NCI-H2196 (cell line): Measurements from ENCODE around the gene SLC5A8.
"Not testable (repeated sequence)": the region's sequence is repeated elsewhere in the genome, so short reads cannot be mapped to it uniquely, and the experiment has no call there.

Experiments
- DNase-seq: peaks from one replicate; lab custom pipeline; 2025; ENCODE audit not compliant: unreplicated experiment; lab: John Stamatoyannopoulos, UW

SLC5A8 gene

DNA sequence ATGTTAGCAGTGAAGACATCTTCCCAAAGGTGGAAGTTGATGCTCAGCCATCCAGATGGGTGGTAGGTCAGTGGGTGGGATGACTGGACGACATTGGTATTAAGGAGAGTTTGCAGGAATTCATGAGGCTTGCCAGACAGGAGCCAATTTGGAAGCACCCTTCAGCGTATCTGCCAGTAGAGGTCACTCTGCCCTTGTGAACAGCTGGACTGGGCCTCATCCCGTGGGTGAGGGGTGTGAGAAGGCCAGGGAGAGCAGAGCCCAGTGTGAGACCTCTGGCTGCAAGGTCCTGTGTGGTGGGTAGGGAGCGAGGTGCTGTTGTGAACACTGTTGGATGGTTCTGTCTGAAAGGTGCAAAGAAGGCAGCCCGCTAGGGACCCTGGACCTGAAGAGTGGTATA is 37.7 kb downstream of the SLC5A8 start:
- DNase-seq = no peak

- no peak for DNase-seq
Measured at GRCh38 chr12:101168001-101168400, 42.0 kb downstream of the SLC5A8 start.

DNA sequence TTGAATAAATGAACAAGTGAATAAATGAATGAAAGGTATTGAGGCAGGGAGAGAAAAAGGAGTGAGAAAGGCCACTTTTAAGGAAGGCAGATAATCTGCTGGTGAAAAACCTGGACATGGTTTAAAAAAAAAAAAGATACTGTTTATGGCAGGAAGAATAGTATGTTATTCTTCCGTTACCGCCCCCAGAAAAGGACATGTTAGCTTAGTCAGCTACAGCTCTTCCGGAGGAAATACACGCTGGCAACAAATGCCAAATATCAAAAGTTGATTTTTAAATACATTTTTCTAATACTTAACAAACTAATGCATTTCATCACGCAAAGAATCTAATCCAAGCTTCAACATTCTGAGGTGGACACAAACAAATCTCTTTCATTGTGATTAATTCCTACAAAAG is 43.2 kb downstream of the SLC5A8 start:
- no peak for DNase-seq

GRCh38 chr12:101165319-101165718 is 44.7 kb downstream of the SLC5A8 start:
- DNase-seq = no peak

- DNase-seq = not testable (repeated sequence)
Measured at GRCh38 chr12:101145777-101146431, 64.1 kb downstream of the SLC5A8 start.

- no peak for DNase-seq
Measured at GRCh38 chr12:101127521-101128219, 82.4 kb downstream of the SLC5A8 start.

- no peak for DNase-seq
Measured at GRCh38 chr12:101117842-101118241, 92.2 kb downstream of the SLC5A8 start.

DNA sequence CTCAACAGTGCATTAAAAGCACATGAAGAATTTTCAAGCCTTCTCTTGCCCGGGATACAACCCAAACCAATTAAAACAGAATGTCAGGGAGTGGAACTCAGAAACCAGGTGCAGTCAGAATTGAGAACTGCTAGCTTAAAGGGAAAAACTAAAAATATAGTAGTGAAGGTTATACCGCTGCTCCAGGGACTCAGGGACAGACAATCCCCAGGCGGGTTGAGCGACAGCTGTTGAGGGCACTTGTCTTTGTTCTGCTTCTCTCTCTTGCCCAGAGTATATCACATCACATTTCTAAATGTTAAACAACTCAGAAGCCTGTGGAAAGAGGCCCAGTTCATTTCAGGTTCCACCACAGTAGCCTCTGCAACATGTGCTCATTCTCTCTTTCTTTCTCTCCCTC is 93.1 kb downstream of the SLC5A8 start:
- DNase-seq = no peak

- no peak for DNase-seq
Measured at GRCh38 chr12:101115326-101115725, 94.7 kb downstream of the SLC5A8 start.

- DNase-seq = no peak
Measured at GRCh38 chr12:101111441-101111840, 98.6 kb downstream of the SLC5A8 start.

- DNase-seq = no peak
Measured at GRCh38 chr12:101110866-101111265, 99.2 kb downstream of the SLC5A8 start.

- no peak for DNase-seq
Measured at GRCh38 chr12:101108130-101108529, 101.9 kb downstream of the SLC5A8 start.

DNA sequence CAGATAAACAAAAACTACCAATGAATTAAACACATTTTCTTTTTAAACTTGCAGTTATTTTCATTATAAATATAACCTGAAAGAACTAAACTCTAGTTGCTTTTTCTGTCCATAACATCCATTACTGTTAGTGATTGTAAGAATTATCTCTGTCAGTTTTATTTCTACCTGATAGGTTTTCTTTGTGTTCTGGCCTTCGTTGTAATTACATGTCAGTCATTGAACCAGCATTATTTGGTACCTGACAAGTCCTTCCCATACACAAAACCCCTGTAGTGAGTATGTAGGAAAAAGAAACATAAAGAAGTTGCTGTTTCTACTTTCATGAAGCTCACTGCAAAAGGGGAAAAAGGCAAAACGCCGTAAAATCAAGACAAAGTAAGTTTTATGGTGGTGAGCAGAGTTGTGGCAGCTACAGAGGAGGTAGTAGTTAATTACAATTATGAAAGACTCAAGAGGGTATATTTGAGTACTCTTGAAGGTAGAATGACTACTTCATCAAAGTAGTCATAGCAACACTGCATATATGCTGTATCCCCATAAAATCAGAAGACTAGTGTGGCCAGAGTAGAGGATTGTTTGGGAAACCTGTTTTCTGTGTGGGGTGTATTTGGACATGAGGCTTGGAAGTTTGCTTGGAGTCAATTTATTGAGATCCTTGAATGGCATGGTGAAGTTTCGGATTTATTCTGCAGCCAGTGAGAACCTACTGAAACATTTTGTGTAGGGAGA is 102.8 kb downstream of the SLC5A8 start:
- DNase-seq = no peak
